ENCODE results near the gene CNOT6L.

Gene CNOT6L

GRCh38 chr4:77712675-77713074, 106.5 kb downstream of the CNOT6L start:
- no peak for DNase-seq (ENCODE audit: low spot score)

- DNase-seq (ENCODE audit: low spot score), result no peak
Measured at GRCh38 chr4:77711469-77711868, 107.7 kb downstream of the CNOT6L start.

- DNase-seq (ENCODE audit: low spot score), result no peak
Measured at GRCh38 chr4:77710684-77711083, 108.5 kb downstream of the CNOT6L start.

GRCh38 chr4:77710059-77710458, 109.1 kb downstream of the CNOT6L start:
- no peak for DNase-seq (ENCODE audit: low spot score)

- no peak for DNase-seq (ENCODE audit: low spot score)
Measured at GRCh38 chr4:77706717-77707116, 112.5 kb downstream of the CNOT6L start.

GRCh38 chr4:77703666-77704065, 115.5 kb downstream of the CNOT6L start:
- no peak for DNase-seq (ENCODE audit: low spot score)

GRCh38 chr4:77701121-77701520, 118.0 kb downstream of the CNOT6L start:
- no peak for DNase-seq (ENCODE audit: low spot score)

- no peak for DNase-seq (ENCODE audit: low spot score)
Measured at GRCh38 chr4:77699731-77700210, 119.4 kb downstream of the CNOT6L start.

GRCh38 chr4:77697860-77698590, 121.1 kb downstream of the CNOT6L start:
- DNase-seq (ENCODE audit: low spot score), result peak; percentile 3

GRCh38 chr4:77695774-77696173, 123.4 kb downstream of the CNOT6L start:
- no peak for DNase-seq (ENCODE audit: low spot score)

- DNase-seq (ENCODE audit: low spot score), result no peak
Measured at GRCh38 chr4:77692847-77693432, 126.2 kb downstream of the CNOT6L start.

- DNase-seq (ENCODE audit: low spot score), result no peak
Measured at GRCh38 chr4:77681792-77682191, 137.4 kb downstream of the CNOT6L start.

- no peak for DNase-seq (ENCODE audit: low spot score)
Measured at GRCh38 chr4:77676842-77677241, 142.3 kb downstream of the CNOT6L start.

- DNase-seq (ENCODE audit: low spot score), result no peak
Measured at GRCh38 chr4:77671051-77671450, 148.1 kb downstream of the CNOT6L start.

- DNase-seq (ENCODE audit: low spot score), result no peak
Measured at GRCh38 chr4:77669946-77670590, 149.1 kb downstream of the CNOT6L start.

GRCh38 chr4:77665381-77666069, 153.6 kb downstream of the CNOT6L start:
- no peak for DNase-seq (ENCODE audit: low spot score)

All from germinal center (tissue), 1 donor.